HG03432 (cell line): ENCODE results near the gene TBC1D21.

Experiments used
- ATAC-seq: cut with Tn5 transposase; IDR thresholded peaks from one replicate; pipeline ENCODE4 v1.9.1; 2021; ENCODE audit warnings: mild to moderate bottlenecking, moderate library complexity; ENCODE audit not compliant: unreplicated experiment

Gene TBC1D21

DNA sequence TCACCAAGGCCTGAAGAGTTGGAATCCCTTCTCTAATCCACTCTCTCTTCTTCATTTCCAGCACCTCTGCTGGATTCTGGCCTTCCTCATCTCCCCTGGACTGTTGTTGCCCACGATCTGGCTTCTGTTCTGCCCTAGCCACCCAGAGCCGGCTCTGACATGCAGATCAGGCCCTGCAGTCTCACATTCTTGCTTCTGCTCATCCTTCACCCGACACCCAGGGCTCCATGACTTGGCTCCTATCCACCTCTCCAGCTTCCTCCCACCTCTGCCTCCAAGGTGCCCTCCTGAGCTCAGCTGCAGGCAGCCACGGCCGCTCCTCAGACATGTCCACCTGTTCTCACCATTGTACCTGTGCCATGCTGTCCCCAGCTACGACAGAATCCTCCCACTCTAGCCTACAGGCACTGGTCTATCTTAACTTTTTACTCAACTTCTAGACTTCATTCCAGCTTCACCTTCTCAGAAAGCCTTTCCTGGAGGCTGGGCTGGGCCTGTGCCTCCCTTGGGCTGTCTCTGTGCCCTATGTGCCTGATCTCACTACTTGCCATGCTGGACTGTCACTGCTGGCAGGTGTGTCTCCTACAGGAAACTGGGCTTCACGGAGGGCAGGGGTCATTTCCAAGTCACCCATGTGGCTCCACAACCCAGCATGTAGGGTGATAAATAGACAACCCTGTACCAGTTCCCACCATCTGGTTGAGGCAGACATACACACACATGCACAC lies 16.0 kb upstream of the TBC1D21 start:
- ATAC-seq, result no peak

DNA sequence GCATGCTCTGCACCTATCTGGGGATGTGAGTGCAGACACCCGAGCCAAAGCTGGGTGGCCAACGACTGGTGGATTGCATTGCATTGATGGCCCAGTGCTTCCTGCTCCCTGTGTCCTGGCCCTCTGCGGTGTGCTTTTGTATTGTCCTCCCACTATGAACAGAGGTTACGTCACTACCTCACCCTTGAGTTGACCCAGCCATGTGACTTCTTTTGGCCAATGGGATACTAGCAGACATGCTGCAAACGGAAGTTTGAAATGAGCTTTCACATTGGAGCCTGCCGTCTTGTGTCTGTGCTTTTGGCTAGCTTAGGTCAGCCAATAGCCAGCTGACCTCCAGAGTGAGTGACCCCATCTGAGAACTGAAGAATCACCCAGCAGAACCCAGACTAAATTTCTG lies 15.3 kb upstream of the TBC1D21 start:
- ATAC-seq, result no peak

DNA sequence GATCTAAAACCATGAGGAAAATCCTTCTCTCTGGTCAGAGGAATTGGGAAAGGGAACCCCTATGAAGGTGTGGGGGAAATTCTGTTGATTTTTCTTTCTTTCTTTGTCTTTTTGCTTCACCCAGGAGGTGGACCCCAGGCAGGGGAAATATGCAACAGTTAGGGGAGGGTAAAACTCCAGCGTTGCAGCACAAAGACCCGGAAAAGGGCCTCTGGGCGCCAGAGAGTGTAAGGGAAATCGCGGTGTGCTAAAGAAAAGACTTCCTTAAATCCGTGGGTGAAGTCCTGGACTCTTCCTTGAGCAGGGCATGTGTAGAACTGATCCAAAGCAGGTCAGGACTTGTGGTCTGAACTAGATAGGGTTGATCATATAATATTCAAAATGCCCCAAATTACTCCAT lies 11.1 kb upstream of the TBC1D21 start:
- ATAC-seq, result no peak

DNA sequence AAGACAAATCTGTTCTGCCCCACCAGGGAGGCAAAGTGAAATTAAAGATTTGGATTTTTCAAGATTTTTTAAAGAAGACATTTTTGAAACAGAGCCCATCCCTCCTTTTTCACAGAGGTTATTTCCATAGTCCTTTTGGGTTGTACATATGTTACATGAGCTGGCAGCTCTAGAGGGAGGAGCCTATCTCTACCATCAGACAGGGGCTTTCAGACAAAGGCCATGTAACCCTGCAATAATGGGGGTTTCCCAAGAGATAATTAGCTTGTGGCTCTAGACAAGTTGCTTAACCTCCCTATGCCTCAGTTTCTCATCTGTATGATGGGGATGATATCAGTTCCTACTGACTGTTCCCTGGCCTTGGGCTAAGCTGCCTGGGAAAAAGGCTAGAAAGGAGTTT lies 8.0 kb upstream of the TBC1D21 start:
- no peak for ATAC-seq

DNA sequence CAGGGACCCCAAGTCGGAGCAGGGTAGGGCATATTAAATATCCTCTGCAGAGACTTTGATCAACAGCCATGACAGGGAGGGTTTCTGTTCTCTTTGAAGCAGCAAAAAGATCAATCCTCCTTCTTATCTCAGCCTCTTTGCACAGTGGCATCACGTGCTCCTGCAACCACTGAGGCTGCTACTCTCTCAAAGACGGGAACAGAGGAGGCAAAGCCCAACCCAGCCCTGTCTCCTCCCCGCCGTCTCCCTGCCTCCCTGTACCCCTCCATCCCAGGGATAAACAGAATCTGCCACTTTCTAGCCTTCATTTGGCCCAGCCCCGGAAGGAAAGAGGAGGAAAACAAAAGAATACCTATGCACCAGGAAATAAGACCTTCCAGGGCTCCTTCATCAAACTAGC lies 7.5 kb upstream of the TBC1D21 start:
- no peak for ATAC-seq

DNA sequence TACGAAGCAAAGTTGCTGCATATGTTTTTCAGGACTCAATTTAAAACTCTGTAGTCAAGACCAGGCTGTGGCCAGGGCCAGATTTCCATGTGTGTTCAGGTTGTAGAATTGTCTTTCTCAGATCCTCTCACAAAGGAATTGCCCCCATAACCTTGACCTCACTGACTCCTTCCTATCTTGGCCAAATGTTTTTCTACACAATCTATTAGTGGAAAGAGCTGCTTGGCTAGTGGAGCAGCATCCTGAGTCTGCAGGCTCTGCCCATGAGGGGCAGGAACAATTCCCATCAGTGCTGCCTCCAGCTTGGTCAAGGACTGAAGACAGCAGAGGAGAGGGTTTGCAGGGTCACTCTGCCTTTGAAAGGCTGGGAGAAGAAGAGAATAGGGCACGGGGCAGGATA lies 6.9 kb upstream of the TBC1D21 start:
- ATAC-seq, result no peak

DNA sequence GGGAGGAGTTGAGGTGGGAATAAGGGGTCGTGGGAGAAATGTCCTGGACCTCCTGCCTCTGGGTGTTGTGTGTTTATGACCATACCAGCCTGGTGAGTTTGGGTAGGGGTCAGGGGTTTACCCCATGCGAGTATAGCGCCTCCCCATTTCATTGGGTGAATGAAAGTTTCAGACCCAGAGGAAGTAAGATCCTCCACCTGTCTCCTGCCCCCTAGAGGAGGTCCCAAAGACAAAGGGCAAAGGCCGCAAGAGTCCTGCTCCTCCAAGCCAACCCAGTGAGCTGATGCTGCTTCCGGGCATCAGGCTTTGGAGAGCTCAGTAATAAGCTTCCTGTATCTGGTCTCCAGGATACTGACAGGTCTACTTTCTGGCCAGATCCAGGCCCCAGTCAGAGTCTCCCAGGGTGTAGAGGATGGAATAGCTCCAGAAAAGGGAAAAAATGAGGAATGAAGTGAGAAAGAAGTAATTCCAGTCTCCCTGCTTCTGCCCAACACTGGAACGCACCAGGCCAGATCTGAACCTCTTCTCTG lies 6.4 kb upstream of the TBC1D21 start:
- no peak for ATAC-seq

DNA sequence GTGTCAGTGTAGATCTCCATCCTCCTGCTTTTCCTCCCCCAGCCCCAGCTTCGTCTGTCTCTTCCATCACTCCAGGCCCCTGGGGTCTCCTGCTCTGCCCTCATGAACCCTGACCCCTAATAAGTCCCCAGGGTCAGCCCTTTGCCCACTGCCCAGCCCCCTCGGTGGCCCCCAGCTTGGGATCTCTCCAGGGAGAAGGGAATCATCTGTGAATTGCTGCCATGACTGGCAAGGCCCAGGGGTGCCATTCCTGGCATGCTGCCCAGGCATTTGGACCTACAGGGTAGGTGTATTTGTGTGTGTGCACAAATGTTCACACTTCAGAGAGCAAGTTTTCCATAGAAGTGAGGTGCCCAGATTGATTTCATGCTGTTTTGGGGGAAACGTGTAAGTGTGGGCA lies 5.9 kb upstream of the TBC1D21 start:
- no peak for ATAC-seq

DNA sequence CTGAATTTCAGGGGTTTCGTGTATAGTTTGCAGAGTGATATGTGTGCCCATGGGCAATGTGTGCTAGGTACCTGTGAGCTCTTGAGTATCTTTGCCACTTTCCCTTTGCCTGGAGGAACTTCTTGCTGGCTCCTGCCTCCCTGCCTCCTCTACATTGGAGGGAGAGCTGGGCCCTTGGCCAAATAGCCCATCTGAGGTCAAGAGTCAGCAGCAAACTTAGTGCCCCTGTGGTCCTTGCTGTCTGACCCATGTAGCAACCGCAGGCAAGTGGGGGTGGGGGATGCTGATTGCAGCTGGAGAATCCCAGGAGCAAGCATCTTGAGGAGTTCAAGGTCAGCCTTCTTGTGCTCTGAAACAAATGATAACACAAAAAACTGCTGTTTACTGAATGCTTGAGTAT lies 5.4 kb upstream of the TBC1D21 start:
- ATAC-seq, result no peak

DNA sequence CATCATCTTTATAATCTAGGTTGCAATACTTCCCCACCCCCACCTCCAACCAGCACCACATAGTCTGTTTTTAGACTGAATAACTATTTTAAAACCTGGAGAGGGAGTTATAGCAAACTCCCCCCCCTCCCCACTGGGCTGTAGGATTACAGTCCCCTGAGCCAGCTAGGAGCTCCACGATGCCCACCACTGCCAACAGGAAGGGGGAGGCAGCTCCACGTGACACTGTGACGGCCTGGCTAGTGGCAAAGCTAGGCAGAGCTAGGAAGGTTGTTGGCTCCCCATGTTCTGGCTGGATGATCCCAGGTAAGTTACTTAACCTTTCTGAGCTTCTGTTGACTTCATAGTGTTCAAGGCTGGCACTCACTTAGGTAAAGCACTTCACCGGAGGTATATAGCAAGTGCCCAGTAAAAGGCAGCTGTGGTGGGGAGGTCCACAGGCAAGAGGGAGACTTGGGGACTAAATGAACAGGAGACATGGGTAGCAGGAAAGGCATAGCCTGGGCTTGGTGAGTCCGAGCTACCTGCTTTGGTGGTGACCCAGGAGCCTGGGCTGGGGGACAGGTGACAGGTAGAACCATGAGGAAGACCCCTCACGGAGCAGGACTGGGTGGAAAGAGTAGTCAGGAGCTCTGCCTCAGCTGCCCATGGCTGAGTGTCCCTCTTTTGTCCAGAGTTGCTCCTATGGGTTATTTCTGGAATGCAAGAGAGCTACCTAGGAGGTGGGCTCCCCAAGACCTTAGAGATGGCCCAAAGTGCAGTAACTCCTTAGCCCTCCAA lies 4.0 kb upstream of the TBC1D21 start:
- no peak for ATAC-seq

DNA sequence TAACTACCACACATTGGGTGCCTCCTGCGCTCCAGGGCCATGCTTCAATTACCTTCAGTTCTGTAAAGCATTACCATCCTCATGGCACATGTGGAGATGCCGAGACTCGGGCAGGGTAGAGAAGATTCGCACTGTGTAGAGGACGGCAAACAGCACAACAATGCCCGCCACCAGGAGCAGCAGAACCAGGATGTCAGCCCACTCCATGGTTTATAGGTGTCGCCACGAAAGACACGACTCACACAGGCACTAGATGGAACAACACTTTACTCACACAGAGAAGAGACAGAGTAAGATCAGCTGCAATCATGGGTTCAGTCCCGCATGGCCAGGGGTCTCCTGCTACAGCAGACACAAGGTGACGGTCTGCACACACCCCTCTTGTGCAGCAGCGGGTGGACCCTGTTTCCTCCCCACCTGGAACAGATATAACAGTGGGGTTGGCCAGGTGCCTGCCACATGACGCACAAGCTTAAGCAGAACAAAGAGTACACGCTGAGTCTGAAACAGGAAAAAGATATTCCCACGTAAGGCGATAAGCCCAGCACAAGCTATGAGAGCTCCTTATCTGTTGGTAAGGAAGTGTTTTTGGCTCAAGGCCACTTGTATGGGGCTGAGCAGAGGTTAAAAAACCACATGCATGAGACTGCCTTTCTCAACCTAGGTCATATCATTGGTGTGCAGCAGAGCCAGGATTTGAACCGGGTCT lies 2.5 kb upstream of the TBC1D21 start:
- no peak for ATAC-seq

DNA sequence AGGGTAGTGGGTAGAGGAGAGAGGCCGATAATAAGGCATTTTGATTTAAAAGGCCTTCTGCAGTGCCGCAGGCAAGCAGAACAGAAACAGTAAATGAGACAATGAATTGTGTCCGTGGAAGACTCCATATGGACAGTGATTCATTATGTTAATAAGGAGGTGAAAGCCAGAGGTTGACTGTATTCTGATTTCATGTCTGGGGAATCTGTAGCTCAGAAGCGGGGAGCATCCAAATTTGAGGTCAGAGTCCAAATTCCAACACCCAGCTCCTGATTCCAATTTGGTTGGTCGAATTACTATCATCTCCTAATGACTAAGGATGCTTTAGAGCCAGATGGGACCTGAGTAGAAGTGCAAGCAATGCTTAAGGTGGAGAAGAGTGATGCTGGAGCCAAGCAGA lies 1.0 kb upstream of the TBC1D21 start:
- ATAC-seq, result no peak

DNA sequence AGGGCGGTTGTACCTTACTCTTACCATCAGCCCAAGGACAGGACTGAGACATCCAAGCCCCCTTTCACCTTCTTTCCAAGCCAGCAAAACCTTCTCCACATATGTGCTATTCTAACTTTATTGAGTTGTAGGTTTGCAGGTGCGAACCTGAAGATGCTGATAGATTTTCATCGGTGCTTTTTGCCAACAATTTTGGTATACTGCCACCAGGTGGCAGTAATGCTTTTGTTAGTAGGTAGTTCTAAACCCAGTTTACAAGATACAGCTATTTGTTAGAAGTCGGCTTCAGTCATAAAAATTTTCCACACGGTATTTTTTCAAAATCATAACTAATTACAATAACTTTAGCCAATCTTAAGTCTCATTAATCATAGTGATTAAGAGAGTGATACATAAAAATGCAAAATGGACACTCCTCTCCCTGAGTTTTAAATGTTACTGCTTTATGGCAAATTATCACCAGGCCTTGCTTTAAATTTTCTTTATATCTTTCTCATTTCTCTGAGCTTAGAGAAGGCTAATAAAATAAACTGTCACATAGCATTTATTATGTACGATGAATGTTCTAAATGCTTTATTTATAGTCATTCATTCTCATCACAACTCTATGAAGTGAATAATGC lies 636 bp downstream of the TBC1D21 start:
- ATAC-seq, result no peak

DNA sequence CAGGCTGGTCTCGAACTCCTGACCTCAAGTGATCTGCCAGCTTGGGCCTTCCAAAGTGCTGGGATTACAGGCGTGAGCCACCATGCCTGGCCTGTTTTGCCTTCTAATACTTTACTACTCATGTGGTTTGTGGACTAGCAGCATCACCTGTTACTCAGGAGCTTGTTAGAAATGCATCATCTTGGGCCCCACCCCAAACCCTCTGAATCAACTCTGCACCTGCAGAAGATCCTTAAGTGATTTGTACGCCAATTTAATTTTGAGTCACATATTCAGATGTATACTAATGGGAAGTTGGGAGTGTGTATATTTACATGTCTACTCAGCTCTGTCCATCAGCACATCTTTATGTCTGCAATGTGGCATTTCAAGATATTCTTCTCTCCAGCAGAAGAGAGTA lies 6.1 kb downstream of the TBC1D21 start:
- no peak for ATAC-seq

DNA sequence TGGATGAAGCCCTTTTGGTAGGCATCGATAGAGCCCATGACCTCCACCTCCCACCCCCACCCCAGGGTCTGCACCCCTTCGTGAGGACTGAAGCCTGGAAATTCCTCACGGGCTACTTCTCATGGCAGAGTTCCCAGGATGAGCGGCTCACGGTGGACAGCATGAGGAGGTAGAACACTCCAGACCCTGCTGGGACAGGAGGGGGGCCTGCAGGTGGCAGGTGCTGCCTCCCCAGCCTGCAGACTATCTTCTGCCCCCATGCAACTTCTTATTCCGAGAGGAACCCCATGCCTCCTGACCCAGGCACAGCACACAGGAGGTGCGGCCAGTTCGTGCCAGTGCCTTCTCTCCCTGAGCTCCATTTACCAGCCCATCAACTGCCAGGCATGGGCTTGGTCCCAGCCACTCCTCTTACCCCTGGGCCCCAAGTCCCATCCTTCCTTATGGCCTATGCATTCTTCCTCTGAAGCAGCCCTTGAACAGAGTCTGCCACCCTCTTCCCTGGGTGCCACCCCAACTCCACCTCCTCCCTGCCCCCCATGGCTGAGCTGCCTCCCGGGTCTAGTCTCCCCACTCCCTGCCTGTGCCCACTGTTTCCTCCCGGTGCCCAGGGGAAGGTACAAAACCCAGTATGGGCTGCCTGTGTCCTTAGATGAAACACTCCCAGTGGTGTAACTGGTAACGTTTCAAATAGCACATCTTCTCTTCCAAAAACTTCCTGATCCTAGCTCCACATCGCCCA lies 8.4 kb downstream of the TBC1D21 start:
- no peak for ATAC-seq

DNA sequence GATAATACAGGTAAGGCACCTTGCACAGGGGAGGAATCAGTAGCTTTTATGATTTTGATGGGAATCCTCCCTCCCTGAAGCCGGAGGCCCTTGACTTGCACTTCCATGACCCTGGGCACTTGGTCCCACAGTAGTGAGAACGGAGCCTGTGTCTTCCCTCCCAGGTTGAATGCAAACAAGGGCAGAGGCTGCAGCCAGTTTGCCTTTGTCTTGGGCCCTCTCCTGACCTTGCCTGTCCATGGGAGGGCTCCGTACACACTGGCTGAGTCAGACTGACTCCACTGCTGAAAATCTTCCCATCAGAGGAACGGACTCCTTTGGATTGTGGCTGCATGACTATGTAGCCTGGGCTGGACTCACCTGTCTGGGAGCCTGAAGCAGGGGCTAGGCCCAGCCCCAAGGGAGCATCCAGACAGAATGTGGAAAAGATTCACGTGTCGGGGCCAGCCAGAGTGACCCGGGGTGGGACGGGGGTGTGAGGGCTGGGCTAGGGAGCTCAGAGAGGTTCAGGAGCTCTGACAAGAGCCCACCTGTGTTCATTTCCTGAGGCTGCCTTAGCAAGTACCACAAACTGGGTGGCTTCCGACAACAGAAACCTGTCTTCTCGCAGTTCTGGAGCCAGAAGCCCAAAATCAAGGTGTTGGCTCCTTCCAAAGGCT lies 9.5 kb downstream of the TBC1D21 start:
- ATAC-seq, result no peak

DNA sequence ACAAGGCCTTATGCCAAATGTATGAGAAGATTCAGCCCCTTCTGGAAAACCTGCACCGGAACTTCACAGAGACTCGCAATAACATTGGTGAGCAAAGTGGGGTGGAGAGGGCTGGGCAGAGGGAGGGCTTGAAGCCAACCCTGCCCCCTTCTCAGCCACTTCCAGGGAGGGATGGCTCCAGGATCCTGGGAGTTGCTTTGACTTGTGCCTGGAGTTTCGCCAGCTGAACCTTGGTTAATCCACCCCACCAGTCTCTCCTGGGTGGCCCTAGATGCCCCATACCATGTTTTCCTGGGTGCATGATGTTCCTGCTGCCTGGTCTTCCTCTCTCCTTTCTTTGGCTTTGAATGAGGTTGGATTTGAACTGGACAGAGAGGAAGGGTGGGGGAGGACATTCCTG lies 10.8 kb downstream of the TBC1D21 start:
- ATAC-seq, result no peak

DNA sequence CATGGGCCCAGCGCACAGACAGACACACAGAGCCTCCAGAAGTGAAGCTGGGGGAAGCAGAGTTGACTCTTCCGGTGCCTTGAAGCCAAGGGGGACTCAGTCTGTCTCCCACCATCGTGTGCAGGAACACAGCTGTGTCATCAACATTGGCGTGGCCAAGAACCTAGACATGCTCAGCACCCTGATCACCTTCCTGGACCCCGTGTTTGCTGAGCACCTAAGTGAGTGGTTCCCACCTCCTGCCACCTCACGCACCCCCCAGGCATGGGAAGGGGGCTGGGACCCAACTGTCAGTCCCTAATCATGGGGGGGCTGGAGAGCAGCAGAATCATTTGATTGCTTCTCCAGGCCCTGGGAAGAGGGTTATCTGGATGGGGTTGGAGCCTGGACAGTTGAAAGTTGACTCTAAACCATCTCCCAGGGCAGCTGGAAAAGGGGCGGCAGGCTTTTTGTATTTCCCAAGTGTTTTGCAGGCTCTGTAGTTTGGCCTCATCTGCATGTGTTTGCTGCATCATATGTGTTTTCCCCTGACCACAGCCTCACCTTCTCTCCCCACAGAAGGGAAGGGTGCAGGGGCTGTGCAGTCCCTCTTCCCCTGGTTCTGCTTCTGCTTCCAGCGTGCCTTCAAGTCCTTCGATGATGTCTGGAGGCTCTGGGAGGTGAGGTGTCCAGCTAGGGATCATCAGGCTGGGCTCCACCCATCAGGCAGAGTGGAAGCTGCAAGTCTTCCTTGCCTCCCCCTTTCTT lies 12.8 kb downstream of the TBC1D21 start:
- ATAC-seq, result no peak

DNA sequence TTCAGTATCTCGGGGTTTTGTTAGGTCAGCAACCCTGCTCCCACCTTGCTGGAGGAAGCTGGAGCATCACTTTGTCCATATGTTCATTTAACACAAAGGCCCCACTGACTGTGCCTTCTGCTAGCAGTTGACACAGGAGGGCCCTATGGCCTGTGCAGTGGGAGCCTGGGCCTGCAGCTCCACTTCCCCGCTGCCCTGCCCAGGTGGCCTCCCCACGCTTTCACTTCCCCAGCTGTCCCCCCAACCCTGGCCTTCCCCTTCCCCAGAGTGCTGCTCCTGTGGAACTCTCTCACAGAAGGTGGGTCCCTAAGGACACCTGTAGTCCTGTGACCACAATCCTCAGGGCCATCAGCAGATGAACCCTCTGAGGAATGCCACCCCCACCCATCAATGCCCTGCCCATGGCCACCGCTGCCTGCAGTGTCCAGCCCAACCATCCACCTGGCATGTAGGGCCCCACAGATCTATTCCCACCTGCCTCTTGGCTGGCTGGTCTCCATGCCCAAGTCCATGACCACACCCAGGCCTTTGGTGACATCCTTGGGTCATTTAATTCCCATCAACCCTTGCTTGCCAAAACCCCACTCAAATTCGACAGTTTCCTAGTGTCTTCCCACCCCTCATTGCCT lies 13.5 kb downstream of the TBC1D21 start:
- ATAC-seq, result no peak
